ENCODE data around the gene KRTAP4-9. TPM values are rescaled to one million over a fixed set of nuclear protein-coding genes. Genes with fewer than 3 reads are reported as not detected.
"Not testable (repeated sequence)": the region's sequence is repeated elsewhere in the genome, so short reads cannot be mapped to it uniquely, and the experiment has no call there.

Gene KRTAP4-9
- total and polyA plus RNA-seq, 4 donors, result not detected

DNA sequence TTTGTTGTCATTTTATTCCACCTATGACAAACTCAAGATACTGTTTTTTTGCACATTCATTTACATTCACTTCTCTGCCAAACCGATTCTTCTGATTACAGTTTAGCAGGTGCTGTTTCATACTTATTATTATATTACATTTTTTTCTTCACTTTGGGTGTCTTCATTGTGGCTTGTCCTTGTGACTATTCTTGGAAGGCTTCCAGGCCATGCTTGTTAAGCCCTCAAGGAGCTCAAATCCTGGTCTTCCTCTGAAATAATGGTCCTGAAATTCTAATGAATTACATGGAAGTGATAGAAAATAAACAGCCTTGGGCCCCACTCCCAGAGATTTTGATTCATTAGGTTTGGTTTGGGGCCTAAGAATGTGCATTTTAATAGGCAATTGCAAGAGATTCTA, 40.9 kb upstream of the KRTAP4-9 start:
- ATAC-seq (ENCODE audit: insufficient read depth, low FRiP score) (no peak), DNase-seq (no peak)
- Histone ChIP-seq H3K4me1 (ENCODE audit: control insufficient read depth in 5 of 5, insufficient read depth in 5 of 5, low read length in 5 of 5) (no peaks in the 10 kb centered on the region), H3K27me3 (ENCODE audit: control insufficient read depth in 3 of 3, insufficient read depth in 3 of 3, low read length in 2 of 3) (peaks cover 0 to 5% (median 5%) of the 10 kb centered on the region in 3 donors), H3K36me3 (ENCODE audit: control insufficient read depth in 4 of 4, insufficient read depth in 4 of 4, low read length in 4 of 4) (no peaks in the 10 kb centered on the region), H3K27ac (ENCODE audit: low read depth in 1 of 2, low read length in 1 of 2) (no peak overlapping the region), H3K9me3 (ENCODE audit: control insufficient read depth in 4 of 4, insufficient read depth in 3 of 4, low read length in 3 of 4) (no peaks in the 10 kb centered on the region), H3K9ac (ENCODE audit: insufficient read depth in 1 of 2, low read length in 2 of 2) (no peak overlapping the region), H3K4me3 (no peak overlapping the region)
- TF ChIP-seq, protein P1, sequence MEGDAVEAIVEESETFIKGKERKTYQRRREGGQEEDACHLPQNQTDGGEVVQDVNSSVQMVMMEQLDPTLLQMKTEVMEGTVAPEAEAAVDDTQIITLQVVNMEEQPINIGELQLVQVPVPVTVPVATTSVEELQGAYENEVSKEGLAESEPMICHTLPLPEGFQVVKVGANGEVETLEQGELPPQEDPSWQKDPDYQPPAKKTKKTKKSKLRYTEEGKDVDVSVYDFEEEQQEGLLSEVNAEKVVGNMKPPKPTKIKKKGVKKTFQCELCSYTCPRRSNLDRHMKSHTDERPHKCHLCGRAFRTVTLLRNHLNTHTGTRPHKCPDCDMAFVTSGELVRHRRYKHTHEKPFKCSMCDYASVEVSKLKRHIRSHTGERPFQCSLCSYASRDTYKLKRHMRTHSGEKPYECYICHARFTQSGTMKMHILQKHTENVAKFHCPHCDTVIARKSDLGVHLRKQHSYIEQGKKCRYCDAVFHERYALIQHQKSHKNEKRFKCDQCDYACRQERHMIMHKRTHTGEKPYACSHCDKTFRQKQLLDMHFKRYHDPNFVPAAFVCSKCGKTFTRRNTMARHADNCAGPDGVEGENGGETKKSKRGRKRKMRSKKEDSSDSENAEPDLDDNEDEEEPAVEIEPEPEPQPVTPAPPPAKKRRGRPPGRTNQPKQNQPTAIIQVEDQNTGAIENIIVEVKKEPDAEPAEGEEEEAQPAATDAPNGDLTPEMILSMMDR (IDR thresholded peaks at IDR 0.05; ENCODE audit: control extremely low read depth, extremely low read depth), result no peak
- WGBS, 2 donors, result 63 to 77% methylated on average over 1 of the region's 1 CpG

DNA sequence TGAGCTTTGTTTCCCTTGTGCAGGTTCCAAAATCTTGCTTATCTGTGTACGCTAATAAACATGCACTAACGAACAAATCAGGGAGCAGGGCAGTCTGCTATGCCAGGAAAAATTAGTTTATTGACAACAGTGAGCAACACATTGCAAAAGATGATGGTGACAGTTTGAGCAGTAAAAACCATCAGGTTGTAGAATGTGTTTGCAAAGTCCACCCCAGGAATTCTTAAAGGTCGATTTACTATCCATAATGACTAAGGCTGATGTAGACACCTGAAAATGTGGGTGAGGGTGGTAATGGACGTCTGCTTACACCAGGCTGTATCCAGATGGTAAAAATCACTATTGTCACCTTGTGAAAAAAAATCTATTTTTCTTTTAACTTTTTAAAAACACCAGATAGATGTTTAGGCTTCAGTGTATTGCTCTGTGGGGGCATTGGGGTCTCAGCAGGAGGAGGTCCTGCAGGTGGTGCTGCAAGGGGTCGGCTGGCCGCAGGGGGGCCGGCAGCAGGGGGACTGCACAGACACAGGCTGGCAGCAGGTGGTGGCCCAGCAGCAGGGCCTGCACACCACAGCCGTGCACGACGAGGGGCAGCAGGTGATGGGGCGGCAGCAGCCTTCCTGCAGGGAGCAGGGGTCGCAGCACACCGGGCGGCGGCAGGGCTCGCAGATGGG, 40.0 kb upstream of the KRTAP4-9 start:
- DNase-seq; H3K9me3 ChIP-seq (ENCODE audit: control insufficient read depth in 4 of 4, insufficient read depth in 3 of 4, low read length in 3 of 4); H3K27ac ChIP-seq (ENCODE audit: low read depth in 1 of 2, low read length in 1 of 2); ATAC-seq (ENCODE audit: insufficient read depth, low FRiP score); H3K4me1 ChIP-seq (ENCODE audit: control insufficient read depth in 5 of 5, insufficient read depth in 5 of 5, low read length in 5 of 5); H3K36me3 ChIP-seq (ENCODE audit: control insufficient read depth in 4 of 4, insufficient read depth in 4 of 4, low read length in 4 of 4); H3K4me3 ChIP-seq; H3K9ac ChIP-seq (ENCODE audit: insufficient read depth in 1 of 2, low read length in 2 of 2); H3K27me3 ChIP-seq (ENCODE audit: control insufficient read depth in 3 of 3, insufficient read depth in 3 of 3, low read length in 2 of 3): not testable (repeated sequence)
- 69 to 87% methylated on average over 6 to 7 of the region's 16 CpGs for WGBS, 2 donors

DNA sequence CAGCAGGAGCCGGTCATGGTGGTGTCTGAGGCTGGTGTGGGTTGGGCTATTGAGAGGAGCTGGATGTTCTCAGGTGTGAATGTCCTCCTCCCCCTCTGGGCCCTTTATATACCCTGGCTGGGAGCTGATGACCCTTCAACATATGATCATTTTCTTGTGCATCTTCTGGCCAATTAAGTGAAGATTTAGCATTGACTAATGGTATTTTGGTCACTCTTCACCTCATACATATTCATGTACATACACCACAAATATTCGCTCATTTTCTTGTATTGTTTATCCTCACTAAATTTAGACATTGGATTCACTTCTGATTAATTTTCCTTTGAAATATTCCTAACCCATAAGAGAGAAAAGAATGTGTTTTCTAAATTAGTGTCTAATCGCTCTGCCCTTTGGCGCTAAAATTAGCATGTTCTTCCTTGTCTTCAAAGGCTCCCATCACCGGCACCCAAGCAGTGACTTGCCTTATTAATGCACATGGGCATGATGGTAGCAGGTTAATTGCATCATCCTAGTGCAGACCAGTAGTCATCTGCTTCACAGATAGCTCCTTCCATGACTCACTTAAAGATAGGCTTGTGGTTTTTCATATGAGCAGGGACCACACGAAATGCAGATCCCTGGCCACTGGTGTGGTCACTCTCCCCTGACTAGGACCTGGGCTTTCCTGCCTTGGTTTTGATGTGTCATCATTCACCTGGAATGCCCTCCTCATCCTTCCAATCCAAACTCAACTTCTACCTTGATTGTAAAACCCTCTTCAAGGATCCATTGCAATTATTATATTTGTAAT, 39.2 kb upstream of the KRTAP4-9 start, which contains the start of gene KRTAP2-4:
TSS of gene KRTAP2-4 (minus strand) at position 51 of the 796 bp plus-strand sequence. CDS start at position 17, 34 bp downstream.
- 85 to 92% methylated on average over 6 of the region's 6 CpGs for WGBS, 2 donors
- Histone ChIP-seq H3K4me1 (ENCODE audit: control insufficient read depth in 5 of 5, insufficient read depth in 5 of 5, low read length in 5 of 5) (no peaks in the 10 kb centered on the region), H3K9me3 (ENCODE audit: control insufficient read depth in 4 of 4, insufficient read depth in 3 of 4, low read length in 3 of 4) (no peaks in the 10 kb centered on the region), H3K4me3 (no peak within 1 kb of the TSS), H3K9ac (ENCODE audit: insufficient read depth in 1 of 2, low read length in 2 of 2) (no peak within 1 kb of the TSS), H3K36me3 (ENCODE audit: control insufficient read depth in 4 of 4, insufficient read depth in 4 of 4, low read length in 4 of 4) (no peaks in the 10 kb centered on the region), H3K27me3 (ENCODE audit: control insufficient read depth in 3 of 3, insufficient read depth in 3 of 3, low read length in 2 of 3) (peaks cover 0 to under 1% (median 0%) of the 10 kb centered on the region in 3 donors), H3K27ac (ENCODE audit: low read depth in 1 of 2, low read length in 1 of 2) (no peak within 1 kb of the TSS)
- TF ChIP-seq, protein P1 (IDR thresholded peaks at IDR 0.05; ENCODE audit: control extremely low read depth, extremely low read depth), result no peak
- no peak for DNase-seq
- ATAC-seq (ENCODE audit: insufficient read depth, low FRiP score), result no peak

DNA sequence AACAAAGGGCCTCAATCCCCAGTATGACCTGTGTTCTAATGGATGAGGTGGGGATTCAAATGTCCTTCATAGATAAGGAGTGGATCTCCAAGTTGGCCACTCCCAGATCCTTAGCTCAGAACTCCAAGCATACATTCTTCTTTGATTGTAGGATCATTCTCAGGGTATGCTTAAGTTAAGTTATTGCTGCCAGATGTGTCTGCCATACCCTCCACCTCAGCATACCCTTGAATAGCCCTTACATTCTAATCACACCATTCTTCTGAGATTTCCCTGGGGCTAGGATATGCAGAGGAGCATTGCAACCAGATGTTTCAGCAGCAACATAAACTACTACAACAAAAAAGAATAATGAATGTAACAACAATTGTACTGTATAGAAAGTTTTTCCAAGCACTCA, 37.9 kb upstream of the KRTAP4-9 start:
- no peak for ATAC-seq (ENCODE audit: insufficient read depth, low FRiP score)
- Histone ChIP-seq H3K4me1 (ENCODE audit: control insufficient read depth in 5 of 5, insufficient read depth in 5 of 5, low read length in 5 of 5) (no peaks in the 10 kb centered on the region), H3K9ac (ENCODE audit: insufficient read depth in 1 of 2, low read length in 2 of 2) (no peak overlapping the region), H3K4me3 (no peak overlapping the region), H3K9me3 (ENCODE audit: control insufficient read depth in 4 of 4, insufficient read depth in 3 of 4, low read length in 3 of 4) (peaks cover 0 to 3% (median 0%) of the 10 kb centered on the region in 4 donors), H3K36me3 (ENCODE audit: control insufficient read depth in 4 of 4, insufficient read depth in 4 of 4, low read length in 4 of 4) (no peaks in the 10 kb centered on the region), H3K27ac (ENCODE audit: low read depth in 1 of 2, low read length in 1 of 2) (no peak overlapping the region), H3K27me3 (ENCODE audit: control insufficient read depth in 3 of 3, insufficient read depth in 3 of 3, low read length in 2 of 3) (no peaks in the 10 kb centered on the region)
- no peak for DNase-seq
- TF ChIP-seq, protein P1 (IDR thresholded peaks at IDR 0.05; ENCODE audit: control extremely low read depth, extremely low read depth), result no peak
